Measurements from ENCODE around the gene LRRC53.

The LRRC53 gene

GRCh38 chr1:74486036-74486435 is 26.4 kb downstream of the LRRC53 start:
- no peak for DNase-seq

- no peak for DNase-seq
Observed at GRCh38 chr1:74485622-74486021, 26.8 kb downstream of the LRRC53 start.

GRCh38 chr1:74481607-74482006 is 30.8 kb downstream of the LRRC53 start:
- no peak for DNase-seq

- DNase-seq = no peak
Observed at GRCh38 chr1:74480068-74480467, 32.3 kb downstream of the LRRC53 start.

- no peak for DNase-seq
Observed at GRCh38 chr1:74478979-74479378, 33.4 kb downstream of the LRRC53 start.

GRCh38 chr1:74474585-74474984 is 37.8 kb downstream of the LRRC53 start:
- DNase-seq = no peak

- DNase-seq = no peak
Observed at GRCh38 chr1:74471470-74471869, 40.9 kb downstream of the LRRC53 start.

- DNase-seq = no peak
Observed at GRCh38 chr1:74470936-74471335, 41.5 kb downstream of the LRRC53 start.

GRCh38 chr1:74470251-74470650 is 42.2 kb downstream of the LRRC53 start:
- DNase-seq = no peak

GRCh38 chr1:74468982-74469603 is 43.3 kb downstream of the LRRC53 start:
- DNase-seq = peak; percentile 12

- peak; percentile 4 for DNase-seq
Observed at GRCh38 chr1:74467786-74468377, 44.5 kb downstream of the LRRC53 start.

- DNase-seq = no peak
Observed at GRCh38 chr1:74465193-74465681, 47.2 kb downstream of the LRRC53 start.

- DNase-seq = no peak
Observed at GRCh38 chr1:74464037-74464436, 48.4 kb downstream of the LRRC53 start.

GRCh38 chr1:74463333-74463988 is 49.0 kb downstream of the LRRC53 start:
- no peak for DNase-seq

GRCh38 chr1:74457253-74457652 is 55.2 kb downstream of the LRRC53 start:
- DNase-seq = no peak

- no peak for DNase-seq
Observed at GRCh38 chr1:74455390-74455789, 57.0 kb downstream of the LRRC53 start.

- DNase-seq = no peak
Observed at GRCh38 chr1:74453277-74453676, 59.1 kb downstream of the LRRC53 start.

GRCh38 chr1:74452035-74452434 is 60.4 kb downstream of the LRRC53 start:
- DNase-seq = no peak

GRCh38 chr1:74437035-74437434 is 75.4 kb downstream of the LRRC53 start:
- DNase-seq = no peak

GRCh38 chr1:74436078-74436477 is 76.3 kb downstream of the LRRC53 start:
- no peak for DNase-seq

- DNase-seq = no peak
Observed at GRCh38 chr1:74434321-74434720, 78.1 kb downstream of the LRRC53 start.

GRCh38 chr1:74432325-74432724 is 80.1 kb downstream of the LRRC53 start:
- DNase-seq = no peak

- no peak for DNase-seq
Observed at GRCh38 chr1:74431531-74431930, 80.9 kb downstream of the LRRC53 start.

GRCh38 chr1:74430342-74430934 is 82.0 kb downstream of the LRRC53 start:
- no peak for DNase-seq

Data from NCI-H1092 (cell line).